Myocyte (in vitro differentiated cells): ENCODE measurements around the gene GNG8. TPM values are rescaled to one million over a fixed set of nuclear protein-coding genes. Genes with fewer than 3 reads are reported as not detected.

Source experiments
- DNase-seq: peaks from one replicate; pipeline ENCODE4 v3.0.0-alpha.2; 2012; ENCODE audit warnings: low read depth
- total RNA-seq: library from RNA; depleted of rRNA; stranded (reverse); fragments of >200 nt; gene quantifications from 2 replicates; pipeline ENCODE4 v1.2.3, GENCODE V29; 2014

GNG8 gene
- total RNA-seq, 1 donor from 2014 or later: not detected

- DNase-seq: no peak
Measured at GRCh38 chr19:46603752-46604231, 32.2 kb downstream of the GNG8 start.

- no peak for DNase-seq
Measured at GRCh38 chr19:46603195-46603637, 32.8 kb downstream of the GNG8 start.

- DNase-seq: no peak
Measured at GRCh38 chr19:46602392-46603194, 33.4 kb downstream of the GNG8 start.

GRCh38 chr19:46601318-46602224 is 34.4 kb downstream of the GNG8 start, which contains the start of gene CALM3:
Gene CALM3 (plus strand): TSS chr19:46601330. CDS start chr19:46601435, 105 bp downstream.
- no peak for DNase-seq

GRCh38 chr19:46600384-46601317 is 35.4 kb downstream of the GNG8 start:
- DNase-seq: peak; percentile 98

GRCh38 chr19:46599716-46600373 is 36.2 kb downstream of the GNG8 start:
- DNase-seq: no peak

GRCh38 chr19:46598372-46598917 is 37.6 kb downstream of the GNG8 start:
- no peak for DNase-seq

GRCh38 chr19:46596008-46596407 is 40.0 kb downstream of the GNG8 start:
- no peak for DNase-seq

- DNase-seq: no peak
Measured at GRCh38 chr19:46591870-46592269, 44.1 kb downstream of the GNG8 start.

- no peak for DNase-seq
Measured at GRCh38 chr19:46591254-46591653, 44.7 kb downstream of the GNG8 start.

- DNase-seq: no peak
Measured at GRCh38 chr19:46587861-46588260, 48.1 kb downstream of the GNG8 start.

- DNase-seq: no peak
Measured at GRCh38 chr19:46586294-46586693, 49.7 kb downstream of the GNG8 start.

GRCh38 chr19:46585539-46585938 is 50.5 kb downstream of the GNG8 start:
- no peak for DNase-seq

Other genes starting within 250 kb of the GNG8 start
- 18.0 and 19.7 TPM in 2 replicates for gene CCDC8, start 222.6 kb downstream of the GNG8 start, total RNA-seq
- gene PNMA8C, start 207.3 kb downstream of the GNG8 start, total RNA-seq: 0.05 and 0.10 TPM in 2 replicates
- gene PNMA8A, start 164.6 kb downstream of the GNG8 start, total RNA-seq: 89.0 and 102 TPM in 2 replicates
- 0.03 and 0.16 TPM in 2 replicates for gene PNMA8B, start 140.3 kb downstream of the GNG8 start, total RNA-seq
- gene CALM3, start 34.9 kb downstream of the GNG8 start, total RNA-seq: 85.6 and 87.7 TPM in 2 replicates
- 0.24 TPM in 1 of 2 replicates, not detected in the other for gene PTGIR, start 11.1 kb downstream of the GNG8 start, total RNA-seq
- 3.9 and 5.9 TPM in 2 replicates for gene DACT3, start 25.0 kb upstream of the GNG8 start, total RNA-seq
- gene PRKD2, start 80.9 kb upstream of the GNG8 start, total RNA-seq: 5.2 and 10.6 TPM in 2 replicates
- gene FKRP, start 109.9 kb upstream of the GNG8 start, total RNA-seq: 19.2 and 24.8 TPM in 2 replicates
- gene STRN4, start 110.2 kb upstream of the GNG8 start, total RNA-seq: 75.0 and 82.5 TPM in 2 replicates
- 32.8 and 49.0 TPM in 2 replicates for gene SLC1A5, start 152.4 kb upstream of the GNG8 start, total RNA-seq
- gene AP2S1, start 214.6 kb upstream of the GNG8 start, total RNA-seq: 82.3 and 89.0 TPM in 2 replicates
- gene ARHGAP35, start 224.8 kb upstream of the GNG8 start, total RNA-seq: 30.5 and 31.0 TPM in 2 replicates